ENCODE results near the gene TXNDC9. TPM values are rescaled to one million over a fixed set of nuclear protein-coding genes. Genes with fewer than 3 reads are reported as not detected.
"Not testable (repeated sequence)": the region's sequence is repeated elsewhere in the genome, so short reads cannot be mapped to it uniquely, and the experiment has no call there.

TXNDC9 gene
- total RNA-seq, 1 donor from 2014 or later = 21.9 TPM

GRCh38 chr2:99350194-99350593 is 14.1 kb upstream of the TXNDC9 start:
- Histone ChIP-seq H3K4me3 (no peak overlapping the region), H3K27ac (no peak overlapping the region), H3K36me3 (no peaks in the 10 kb centered on the region), H3K4me1 (peaks cover 7% of the 10 kb centered on the region), H3K27me3 (no peaks in the 10 kb centered on the region), H3K9me3 (no peaks in the 10 kb centered on the region)
- intact Hi-C loops (cut with DNase I) = no loop called here
- no peak for ATAC-seq
- DNase-seq = no peak
- no peak for TF ChIP-seq CTCF (IDR thresholded peaks at IDR 0.05)

GRCh38 chr2:99348173-99348572 is 12.0 kb upstream of the TXNDC9 start:
- Histone ChIP-seq H3K9me3 (no peaks in the 10 kb centered on the region), H3K36me3 (no peaks in the 10 kb centered on the region), H3K4me3 (no peak overlapping the region), H3K4me1 (peaks cover 7% of the 10 kb centered on the region), H3K27ac (no peak overlapping the region), H3K27me3 (no peaks in the 10 kb centered on the region)
- DNase-seq (no peak), ATAC-seq (no peak)
- TF ChIP-seq CTCF (IDR thresholded peaks at IDR 0.05) = no peak
- intact Hi-C loops (cut with DNase I) = no loop called here

- Histone ChIP-seq H3K27ac (no peak overlapping the region), H3K4me3 (no peak overlapping the region), H3K9me3 (no peaks in the 10 kb centered on the region), H3K27me3 (no peaks in the 10 kb centered on the region), H3K36me3 (no peaks in the 10 kb centered on the region), H3K4me1 (peaks cover 4% of the 10 kb centered on the region)
- no peak for ATAC-seq
- intact Hi-C loops (cut with DNase I) = no loop called here
- no peak for TF ChIP-seq CTCF (IDR thresholded peaks at IDR 0.05)
- no peak for DNase-seq
These were observed 10.1 kb upstream of the TXNDC9 start for GRCh38 chr2:99346218-99346617.

- intact Hi-C loops (cut with DNase I); H3K36me3 ChIP-seq; H3K4me1 ChIP-seq; H3K27ac ChIP-seq; ATAC-seq; H3K4me3 ChIP-seq; H3K27me3 ChIP-seq; DNase-seq; H3K9me3 ChIP-seq: not testable (repeated sequence)
These were observed 9.3 kb upstream of the TXNDC9 start for GRCh38 chr2:99345446-99345845.

GRCh38 chr2:99342536-99342935 is 6.4 kb upstream of the TXNDC9 start:
- H3K27ac ChIP-seq = no peak overlapping the region
- no peaks in the 10 kb centered on the region for H3K27me3 ChIP-seq
- TF ChIP-seq CTCF (IDR thresholded peaks at IDR 0.05) = no peak
- no peaks in the 10 kb centered on the region for H3K36me3 ChIP-seq
- H3K4me3 ChIP-seq = no peak overlapping the region
- intact Hi-C loops (cut with DNase I) = no loop called here
- H3K4me1 ChIP-seq = peaks cover 8% of the 10 kb centered on the region
- no peaks in the 10 kb centered on the region for H3K9me3 ChIP-seq
- no peak for DNase-seq
- no peak for ATAC-seq

GRCh38 chr2:99340669-99341236 is 4.6 kb upstream of the TXNDC9 start:
- no peak overlapping the region for H3K27ac ChIP-seq
- TF ChIP-seq CTCF (IDR thresholded peaks at IDR 0.05) = no peak

More at GRCh38 chr2:99340669-99341236, 4.6 kb upstream of the TXNDC9 start:
- peaks cover 8% of the 10 kb centered on the region for H3K4me1 ChIP-seq
- no peak overlapping the region for H3K4me3 ChIP-seq
- ATAC-seq (no peak), DNase-seq (no peak)
- H3K36me3 ChIP-seq = no peaks in the 10 kb centered on the region
- no peaks in the 10 kb centered on the region for H3K9me3 ChIP-seq
- no peaks in the 10 kb centered on the region for H3K27me3 ChIP-seq
- intact Hi-C loops (cut with DNase I) = no loop called here

Data from upper lobe of right lung (tissue), 1 donor.